ENCODE measurements around the gene ISCA2. TPM values are rescaled to one million over a fixed set of nuclear protein-coding genes. Genes with fewer than 3 reads are reported as not detected.

ISCA2 gene
- total and polyA plus RNA-seq, 2 donors (not counting 1 experiment from before 2014, with no cell fraction given), result 11.7 to 32.1 TPM

DNA sequence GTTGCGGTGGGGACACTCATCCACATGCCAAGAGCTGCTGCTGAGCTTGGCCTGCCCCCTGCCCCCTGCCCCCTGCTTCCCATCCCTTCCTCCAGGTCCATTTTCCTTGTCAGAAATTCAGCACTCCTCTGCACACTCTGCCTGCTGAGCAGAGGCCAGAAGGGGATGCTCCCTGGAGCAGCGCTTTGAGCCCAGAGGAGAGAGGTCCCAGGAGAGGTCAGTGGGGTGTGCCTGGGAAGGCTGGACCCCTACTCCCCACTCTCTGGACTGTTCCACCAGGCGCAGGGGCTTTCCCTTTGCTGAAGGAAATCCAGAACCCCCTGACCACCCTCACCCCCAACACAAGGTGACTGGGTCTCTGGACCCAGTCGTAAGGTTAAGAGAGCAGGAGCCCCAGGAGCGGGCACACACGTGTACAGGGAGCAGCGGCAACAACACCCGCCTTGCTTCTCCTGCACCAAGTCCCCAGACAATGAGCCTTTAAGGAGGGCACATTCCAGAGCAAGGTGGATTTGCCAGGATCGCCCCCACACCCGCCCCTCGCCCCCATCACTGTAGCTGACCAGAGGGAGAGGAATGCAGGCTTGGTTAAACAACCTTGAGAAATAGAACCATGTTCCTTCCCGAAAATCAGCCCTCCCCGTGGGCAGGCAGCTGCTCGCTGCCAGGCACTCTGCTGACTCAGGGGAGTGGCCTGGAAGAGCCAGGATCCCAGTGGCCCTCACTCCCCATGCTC is 30.7 kb downstream of the ISCA2 start:
- Histone ChIP-seq H3K4me2 (ENCODE audit: extremely low read depth, insufficient read depth, low read length) (no peak overlapping the region), H3K9ac (ENCODE audit: insufficient read depth, low read length) (no peak overlapping the region), H3K9me3 (ENCODE audit: control insufficient read depth, insufficient read depth, low read depth, low read length) (no peaks in the 10 kb centered on the region), H3K4me3 (replicated peaks in 1 of 4; ENCODE audit: control extremely low read depth in 1 of 4, insufficient read depth in 1 of 4, low read depth in 3 of 4, low read length in 4 of 4) (no peak overlapping the region), H3K27ac (ENCODE audit: insufficient read depth, low read length) (no peak overlapping the region), H2AFZ (ENCODE audit: low read length) (no peak overlapping the region), H3K4me1 (ENCODE audit: control insufficient read depth, extremely low read depth, insufficient read depth, low read length) (peaks cover 5% of the 10 kb centered on the region), H4K20me1 (ENCODE audit: control insufficient read depth, extremely low read depth, insufficient read depth, low read length) (no peaks in the 10 kb centered on the region), H3K27me3 (ENCODE audit: control insufficient read depth, insufficient read depth, low read length) (no peaks in the 10 kb centered on the region), H3K36me3 (ENCODE audit: control insufficient read depth, insufficient read depth, low read length) (peaks cover 25% of the 10 kb centered on the region), H3K79me2 (ENCODE audit: control insufficient read depth, insufficient read depth, low read length) (no peaks in the 10 kb centered on the region)
- DNase-seq (ENCODE audit: low read depth in 2 of 2), result peak in 1 of 2 donors; percentile 88
- TF ChIP-seq EZH2 (IDR thresholded peaks at IDR 0.05; ENCODE audit: low read length, missing control alignments), result no peak
- no peak for TF ChIP-seq CTCF (conservative IDR thresholded peaks at IDR 0.05 in 1 of 2, IDR thresholded peaks at IDR 0.05 in 1 of 2; ENCODE audit: low read depth in 1 of 2, low read length in 2 of 2)

DNA sequence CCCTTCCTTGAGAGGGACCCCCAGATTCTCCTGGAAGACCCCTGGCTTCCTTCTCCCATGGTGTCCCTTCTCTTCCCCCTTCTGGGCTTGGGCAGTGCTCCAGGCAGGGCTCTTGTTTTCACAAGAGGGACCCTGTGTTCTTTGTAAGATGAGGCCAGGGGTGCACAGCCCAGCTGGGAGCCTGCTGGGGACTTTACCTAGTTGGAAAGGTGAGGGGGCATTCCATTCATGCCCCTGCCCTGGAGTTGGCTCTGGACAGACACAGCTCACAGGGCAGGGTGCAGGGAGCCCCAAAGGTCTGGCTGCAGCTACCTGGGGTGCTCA is 31.2 kb downstream of the ISCA2 start:
- Histone ChIP-seq H4K20me1 (ENCODE audit: control insufficient read depth, extremely low read depth, insufficient read depth, low read length) (no peaks in the 10 kb centered on the region), H3K4me1 (ENCODE audit: control insufficient read depth, extremely low read depth, insufficient read depth, low read length) (peaks cover 5% of the 10 kb centered on the region), H3K4me2 (ENCODE audit: extremely low read depth, insufficient read depth, low read length) (no peak overlapping the region), H3K36me3 (ENCODE audit: control insufficient read depth, insufficient read depth, low read length) (peaks cover 26% of the 10 kb centered on the region), H3K9me3 (ENCODE audit: control insufficient read depth, insufficient read depth, low read depth, low read length) (no peaks in the 10 kb centered on the region), H3K27ac (ENCODE audit: insufficient read depth, low read length) (no peak overlapping the region), H3K79me2 (ENCODE audit: control insufficient read depth, insufficient read depth, low read length) (no peaks in the 10 kb centered on the region), H3K4me3 (replicated peaks in 1 of 4; ENCODE audit: control extremely low read depth in 1 of 4, insufficient read depth in 1 of 4, low read depth in 3 of 4, low read length in 4 of 4) (no peak overlapping the region), H3K27me3 (ENCODE audit: control insufficient read depth, insufficient read depth, low read length) (no peaks in the 10 kb centered on the region), H2AFZ (ENCODE audit: low read length) (no peak overlapping the region), H3K9ac (ENCODE audit: insufficient read depth, low read length) (no peak overlapping the region)
- no peak for DNase-seq (ENCODE audit: low read depth in 2 of 2)
- no peak for TF ChIP-seq EZH2 (IDR thresholded peaks at IDR 0.05; ENCODE audit: low read length, missing control alignments)
- no peak for TF ChIP-seq CTCF (conservative IDR thresholded peaks at IDR 0.05 in 1 of 2, IDR thresholded peaks at IDR 0.05 in 1 of 2; ENCODE audit: low read depth in 1 of 2, low read length in 2 of 2)

- TF ChIP-seq EZH2 (IDR thresholded peaks at IDR 0.05; ENCODE audit: low read length, missing control alignments) (no peak), CTCF (conservative IDR thresholded peaks at IDR 0.05 in 1 of 2, IDR thresholded peaks at IDR 0.05 in 1 of 2; ENCODE audit: low read depth in 1 of 2, low read length in 2 of 2) (no peak)
- H3K36me3 ChIP-seq (ENCODE audit: control insufficient read depth, insufficient read depth, low read length), result peaks cover 32% of the 10 kb centered on the region
- H3K9me3 ChIP-seq (ENCODE audit: control insufficient read depth, insufficient read depth, low read depth, low read length), result no peaks in the 10 kb centered on the region
Observed at GRCh38 chr14:74525361-74525851, 31.8 kb downstream of the ISCA2 start.

More at GRCh38 chr14:74525361-74525851, 31.8 kb downstream of the ISCA2 start:
- no peaks in the 10 kb centered on the region for H3K27me3 ChIP-seq (ENCODE audit: control insufficient read depth, insufficient read depth, low read length)
- H3K79me2 ChIP-seq (ENCODE audit: control insufficient read depth, insufficient read depth, low read length), result no peaks in the 10 kb centered on the region
- H4K20me1 ChIP-seq (ENCODE audit: control insufficient read depth, extremely low read depth, insufficient read depth, low read length), result no peaks in the 10 kb centered on the region
- H3K27ac ChIP-seq (ENCODE audit: insufficient read depth, low read length), result no peak overlapping the region
- no peak overlapping the region for H3K4me2 ChIP-seq (ENCODE audit: extremely low read depth, insufficient read depth, low read length)
- DNase-seq (ENCODE audit: low read depth in 2 of 2), result peak in 1 of 2 donors; percentile 36
- H2AFZ ChIP-seq (ENCODE audit: low read length), result no peak overlapping the region
- H3K9ac ChIP-seq (ENCODE audit: insufficient read depth, low read length), result no peak overlapping the region
- peaks cover 5% of the 10 kb centered on the region for H3K4me1 ChIP-seq (ENCODE audit: control insufficient read depth, extremely low read depth, insufficient read depth, low read length)
- H3K4me3 ChIP-seq (replicated peaks in 1 of 4; ENCODE audit: control extremely low read depth in 1 of 4, insufficient read depth in 1 of 4, low read depth in 3 of 4, low read length in 4 of 4), result no peak overlapping the region
